Tibial nerve (tissue), 4 donors: ENCODE data around the gene DUSP28.
"Not testable (repeated sequence)": the region's sequence is repeated elsewhere in the genome, so short reads cannot be mapped to it uniquely, and the experiment has no call there.

Experiments used
- EP300 ChIP-seq, 2 donors: sonication (generic); formaldehyde crosslinking; IDR thresholded peaks; one replicate each; pipeline ENCODE4 v1.6.1; 2017; ENCODE audit warnings: antibody characterized with exemption in 2 of 2, mild to moderate bottlenecking in 1 of 2
- POLR2A ChIP-seq, 2 donors: fragments of 450-650 bp; IDR thresholded peaks; one replicate each; pipeline ENCODE4 v1.6.1; 2017; ENCODE audit warnings: antibody characterized with exemption in 2 of 2, mild to moderate bottlenecking in 2 of 2, moderate library complexity in 2 of 2
- TF ChIP-seq, protein P1 (sequence below), 5 experiments: fragments of 200-600 bp in 3 of 5; fragments of 450-650 bp in 2 of 5; sonication (generic) in 3 of 5; IDR thresholded peaks; one replicate each; pipeline ENCODE4 v1.5.1; 2016 to 2019; ENCODE audit warnings: antibody characterized with exemption in 5 of 5, mild to moderate bottlenecking in 3 of 5, moderate library complexity in 2 of 5

DNA sequence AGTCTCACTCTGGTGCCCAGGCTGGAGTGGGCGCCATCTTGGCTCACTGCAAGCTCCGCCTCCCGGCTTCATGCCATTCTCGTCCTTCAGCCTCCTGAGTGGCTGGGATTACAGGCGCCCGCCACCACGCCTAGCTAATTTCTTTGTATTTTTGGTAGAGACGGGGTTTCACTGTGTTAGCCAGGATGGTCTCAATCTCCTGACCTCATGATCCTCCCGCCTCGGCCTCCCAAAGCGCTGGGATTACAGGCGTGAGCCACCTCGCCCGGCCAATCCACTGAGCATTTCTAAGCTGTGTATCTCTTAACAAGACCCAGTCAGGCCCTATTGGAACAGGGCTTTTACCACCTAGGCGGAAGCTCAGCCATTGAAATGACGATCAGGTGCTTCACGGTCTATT, 3.1 kb downstream of the DUSP28 start:
- TF ChIP-seq, protein P1, sequence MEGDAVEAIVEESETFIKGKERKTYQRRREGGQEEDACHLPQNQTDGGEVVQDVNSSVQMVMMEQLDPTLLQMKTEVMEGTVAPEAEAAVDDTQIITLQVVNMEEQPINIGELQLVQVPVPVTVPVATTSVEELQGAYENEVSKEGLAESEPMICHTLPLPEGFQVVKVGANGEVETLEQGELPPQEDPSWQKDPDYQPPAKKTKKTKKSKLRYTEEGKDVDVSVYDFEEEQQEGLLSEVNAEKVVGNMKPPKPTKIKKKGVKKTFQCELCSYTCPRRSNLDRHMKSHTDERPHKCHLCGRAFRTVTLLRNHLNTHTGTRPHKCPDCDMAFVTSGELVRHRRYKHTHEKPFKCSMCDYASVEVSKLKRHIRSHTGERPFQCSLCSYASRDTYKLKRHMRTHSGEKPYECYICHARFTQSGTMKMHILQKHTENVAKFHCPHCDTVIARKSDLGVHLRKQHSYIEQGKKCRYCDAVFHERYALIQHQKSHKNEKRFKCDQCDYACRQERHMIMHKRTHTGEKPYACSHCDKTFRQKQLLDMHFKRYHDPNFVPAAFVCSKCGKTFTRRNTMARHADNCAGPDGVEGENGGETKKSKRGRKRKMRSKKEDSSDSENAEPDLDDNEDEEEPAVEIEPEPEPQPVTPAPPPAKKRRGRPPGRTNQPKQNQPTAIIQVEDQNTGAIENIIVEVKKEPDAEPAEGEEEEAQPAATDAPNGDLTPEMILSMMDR (IDR thresholded peaks at IDR 0.05), result not testable (repeated sequence)
- not testable (repeated sequence) for TF ChIP-seq EP300, POLR2A (IDR thresholded peaks at IDR 0.05)
